Body of pancreas (tissue), 4 donors: ENCODE measurements around the gene WWC2.

ENCODE experiments used
- POLR2A ChIP-seq, 3 donors: fragments of 450-650 bp; IDR thresholded peaks; one replicate each; pipeline ENCODE4 v1.6.1; 2016; ENCODE audit warnings: antibody characterized with exemption in 3 of 3, mild to moderate bottlenecking in 2 of 3
- TF ChIP-seq, protein P1 (sequence below), 7 experiments: fragments of 450-650 bp in 4 of 7; fragments of 200-600 bp in 3 of 7; sonication (generic) in 3 of 7; IDR thresholded peaks; one replicate each; pipeline ENCODE4 v1.5.1; 2016 to 2019; ENCODE audit warnings: antibody characterized with exemption in 7 of 7

DNA sequence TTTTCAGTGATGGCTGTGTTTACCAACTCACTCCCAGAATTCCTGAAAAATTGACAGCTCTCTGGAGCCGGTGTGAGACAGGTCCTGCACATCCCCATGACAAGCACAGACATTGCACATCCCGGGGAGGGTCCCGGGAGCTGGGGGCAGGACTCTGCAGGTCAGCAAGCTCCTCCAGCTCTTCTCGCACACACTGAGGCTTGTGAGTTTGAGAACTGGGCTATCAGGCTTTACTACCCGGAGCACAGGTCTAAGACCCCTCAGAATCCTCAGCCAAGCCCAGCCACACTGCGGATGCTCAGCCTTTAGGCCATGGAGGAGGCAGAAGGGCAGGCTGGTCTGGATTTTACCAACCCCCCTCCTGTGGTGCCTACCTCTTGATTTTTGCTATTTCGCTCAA, 228.8 kb downstream of the WWC2 start:
- TF ChIP-seq, protein P1, sequence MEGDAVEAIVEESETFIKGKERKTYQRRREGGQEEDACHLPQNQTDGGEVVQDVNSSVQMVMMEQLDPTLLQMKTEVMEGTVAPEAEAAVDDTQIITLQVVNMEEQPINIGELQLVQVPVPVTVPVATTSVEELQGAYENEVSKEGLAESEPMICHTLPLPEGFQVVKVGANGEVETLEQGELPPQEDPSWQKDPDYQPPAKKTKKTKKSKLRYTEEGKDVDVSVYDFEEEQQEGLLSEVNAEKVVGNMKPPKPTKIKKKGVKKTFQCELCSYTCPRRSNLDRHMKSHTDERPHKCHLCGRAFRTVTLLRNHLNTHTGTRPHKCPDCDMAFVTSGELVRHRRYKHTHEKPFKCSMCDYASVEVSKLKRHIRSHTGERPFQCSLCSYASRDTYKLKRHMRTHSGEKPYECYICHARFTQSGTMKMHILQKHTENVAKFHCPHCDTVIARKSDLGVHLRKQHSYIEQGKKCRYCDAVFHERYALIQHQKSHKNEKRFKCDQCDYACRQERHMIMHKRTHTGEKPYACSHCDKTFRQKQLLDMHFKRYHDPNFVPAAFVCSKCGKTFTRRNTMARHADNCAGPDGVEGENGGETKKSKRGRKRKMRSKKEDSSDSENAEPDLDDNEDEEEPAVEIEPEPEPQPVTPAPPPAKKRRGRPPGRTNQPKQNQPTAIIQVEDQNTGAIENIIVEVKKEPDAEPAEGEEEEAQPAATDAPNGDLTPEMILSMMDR (IDR thresholded peaks at IDR 0.05), result no peak
- TF ChIP-seq POLR2A (IDR thresholded peaks at IDR 0.05), result no peak
